ENCODE results near the gene ATXN3L.

ATXN3L gene

DNA sequence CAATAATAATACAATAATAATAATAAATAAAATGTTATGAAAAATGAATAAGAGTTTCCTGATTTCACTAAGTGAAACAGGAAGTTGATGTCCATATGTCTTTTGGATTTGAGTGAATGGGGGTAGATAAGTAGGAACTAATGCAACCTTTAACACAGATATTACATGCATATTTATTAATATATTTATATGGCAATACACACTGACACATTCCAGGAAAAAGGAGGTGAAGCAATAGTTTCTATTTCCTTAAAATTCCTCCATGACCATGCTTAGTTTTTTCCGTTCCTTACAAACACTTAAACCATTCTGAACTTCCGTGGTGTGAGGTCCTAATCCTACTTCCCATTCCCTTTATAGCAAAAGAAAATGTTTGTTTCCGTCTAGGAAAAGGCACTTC lies 48.3 kb downstream of the ATXN3L start:
- Mint-ChIP-seq H3K4me3 (no peak overlapping the region), H3K4me1 (no peaks in the 10 kb centered on the region), H3K36me3 (no peaks in the 10 kb centered on the region), H3K9me3 (no peaks in the 10 kb centered on the region), H3K27ac (no peak overlapping the region), H3K27me3 (no peaks in the 10 kb centered on the region)
- ATAC-seq (ENCODE audit: low read depth): no peak
- no peak for DNase-seq (ENCODE audit: low spot score in 2 of 2)

GRCh38 chrX:13270360-13270759 lies 49.5 kb downstream of the ATXN3L start:
- H3K27me3 Mint-ChIP-seq: no peaks in the 10 kb centered on the region
- no peak overlapping the region for H3K27ac Mint-ChIP-seq
- no peaks in the 10 kb centered on the region for H3K9me3 Mint-ChIP-seq
- DNase-seq (ENCODE audit: low spot score in 2 of 2): no peak
- H3K4me1 Mint-ChIP-seq: no peaks in the 10 kb centered on the region
- no peak for ATAC-seq (ENCODE audit: low read depth)
- H3K4me3 Mint-ChIP-seq: no peak overlapping the region
- no peaks in the 10 kb centered on the region for H3K36me3 Mint-ChIP-seq

DNA sequence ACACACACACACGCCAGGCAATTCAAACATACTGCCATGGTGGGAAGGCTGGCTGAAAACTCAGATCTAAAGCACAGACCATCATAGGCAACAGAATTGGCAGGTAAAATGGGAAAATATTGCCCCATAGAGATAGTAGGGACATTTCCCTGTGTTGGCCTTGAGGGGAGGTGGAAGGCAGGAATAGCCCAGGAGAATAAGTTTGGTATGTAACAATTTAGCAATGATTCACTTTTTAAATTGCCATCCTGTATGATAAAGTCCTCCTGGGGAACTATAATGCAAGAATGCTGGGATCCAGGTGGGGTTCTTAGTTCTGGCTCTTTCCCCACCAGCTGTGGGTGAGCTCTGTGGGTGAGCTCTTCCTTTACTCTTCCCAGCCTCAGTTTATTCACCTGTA lies 51.0 kb downstream of the ATXN3L start:
- Mint-ChIP-seq H3K36me3 (no peaks in the 10 kb centered on the region), H3K4me1 (no peaks in the 10 kb centered on the region), H3K9me3 (no peaks in the 10 kb centered on the region), H3K4me3 (no peak overlapping the region), H3K27ac (no peak overlapping the region), H3K27me3 (no peaks in the 10 kb centered on the region)
- no peak for ATAC-seq (ENCODE audit: low read depth)
- no peak for DNase-seq (ENCODE audit: low spot score in 2 of 2)

Measured in memory B cell (primary cell).